ENCODE data around the gene CYP21A2.
"Not testable (repeated sequence)": the region's sequence is repeated elsewhere in the genome, so short reads cannot be mapped to it uniquely, and the experiment has no call there.

DNA sequence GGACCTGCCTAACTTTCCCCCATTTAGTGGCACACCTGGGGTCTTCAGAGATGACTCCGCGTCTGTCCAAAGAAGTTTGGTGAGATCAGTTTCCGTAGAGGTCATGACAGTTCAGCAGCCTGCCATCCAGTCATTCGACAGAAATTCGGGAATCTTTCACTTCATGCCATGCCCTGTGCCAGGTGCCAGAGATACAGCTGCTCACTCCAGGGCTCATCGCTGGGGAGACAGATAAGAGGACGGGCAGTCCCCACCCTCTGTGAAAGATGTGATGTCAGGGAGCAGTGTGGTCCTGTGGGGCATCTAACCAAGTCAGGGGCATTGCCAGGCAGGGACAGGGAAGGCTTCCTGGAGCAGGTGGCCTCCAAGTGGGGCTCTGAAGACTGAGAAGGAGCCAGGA, 34.9 kb upstream of the CYP21A2 start:
- not testable (repeated sequence) for TF ChIP-seq POLR2AphosphoS5 (IDR thresholded peaks at IDR 0.05; ENCODE audit: low read depth, low read length); POLR2A (IDR thresholded peaks at IDR 0.05; ENCODE audit: low read depth, low read length); TAF1 (IDR thresholded peaks at IDR 0.05; ENCODE audit: low read depth, low read length); PAX5 (IDR thresholded peaks at IDR 0.05; ENCODE audit: insufficient read depth, low read length, severe bottlenecking); SPI1 (IDR thresholded peaks at IDR 0.05; ENCODE audit: low read depth, low read length); POU2F2 (IDR thresholded peaks at IDR 0.05; ENCODE audit: low read depth, low read length)

All from GM12891 (cell line).